HepG2 (cell line): ENCODE measurements around the gene SOCS1. TPM values are rescaled to one million over a fixed set of nuclear protein-coding genes. Genes with fewer than 3 reads are reported as not detected.

ENCODE experiments used
- E2F5 ChIP-seq: sonication (generic); formaldehyde crosslinking; conservative IDR thresholded peaks from 2 replicates; pipeline ENCODE4 v1.4.0; 2020; ENCODE audit warnings: missing genetic modification reagents
- HNF1A ChIP-seq, 2 experiments: sonication (generic) in 1 of 2; formaldehyde crosslinking in 1 of 2; IDR thresholded peaks; 2 replicates each; pipeline versions ENCODE4 v1.4.0 to v1.6.1; 2016 to 2020; ENCODE audit warnings: borderline replicate concordance in 1 of 2, low read depth in 1 of 2, mild to moderate bottlenecking in 1 of 2, missing genetic modification reagents in 1 of 2
- HNF4A ChIP-seq: sonication (generic); formaldehyde crosslinking; IDR thresholded peaks from 2 replicates; pipeline ENCODE4 v1.4.0; 2020; ENCODE audit warnings: missing genetic modification reagents
- LCORL ChIP-seq, 2 experiments: fragments of 450-650 bp in 1 of 2; sonication (generic) in 1 of 2; formaldehyde crosslinking in 1 of 2; IDR thresholded peaks; 2 replicates each; pipeline versions ENCODE4 v1.5.0 to v1.6.1; 2017 to 2020; ENCODE audit warnings: antibody characterized with exemption in 1 of 2, missing genetic modification reagents in 1 of 2
- RARG ChIP-seq: sonication (generic); formaldehyde crosslinking; IDR thresholded peaks from 2 replicates; pipeline ENCODE4 v1.4.0; 2020; ENCODE audit warnings: low read depth, mild to moderate bottlenecking, missing genetic modification reagents
- SNAI1 ChIP-seq: sonication (generic); formaldehyde crosslinking; IDR thresholded peaks from 2 replicates; pipeline ENCODE4 v1.5.0; 2020; ENCODE audit warnings: mild to moderate bottlenecking, missing genetic modification reagents, borderline replicate concordance
- ZC3H13 ChIP-seq: sonication (generic); formaldehyde crosslinking; IDR thresholded peaks from 2 replicates; pipeline ENCODE4 v1.8.1; 2023; ENCODE audit warnings: mild to moderate bottlenecking, missing genetic modification reagents, moderate library complexity
- ZFX ChIP-seq: sonication (generic); formaldehyde crosslinking; IDR thresholded peaks from 2 replicates; pipeline ENCODE4 v1.4.0; 2020; ENCODE audit warnings: mild to moderate bottlenecking, low read depth, missing genetic modification reagents, moderate library complexity
- ZNF160 ChIP-seq: sonication (generic); formaldehyde crosslinking; IDR thresholded peaks from 2 replicates; pipeline ENCODE4 v1.8.0; 2022; ENCODE audit warnings: mild to moderate bottlenecking, inconsistent platforms, missing genetic modification reagents
- ZNF318 ChIP-seq: sonication (generic); formaldehyde crosslinking; IDR thresholded peaks from 2 replicates; pipeline ENCODE4 v1.4.0; 2020; ENCODE audit warnings: mild to moderate bottlenecking, missing genetic modification reagents
- ZNF44 ChIP-seq: sonication (generic); formaldehyde crosslinking; IDR thresholded peaks from 2 replicates; pipeline ENCODE4 v1.5.1; 2020; ENCODE audit warnings: mild to moderate bottlenecking, missing genetic modification reagents
- ZNF546 ChIP-seq: sonication (generic); formaldehyde crosslinking; conservative IDR thresholded peaks from 2 replicates; pipeline ENCODE4 v1.8.1; 2023; ENCODE audit warnings: mild to moderate bottlenecking, missing genetic modification reagents
- ZNF550 ChIP-seq: sonication (generic); formaldehyde crosslinking; IDR thresholded peaks from 2 replicates; pipeline ENCODE4 v1.4.0; 2020; ENCODE audit warnings: mild to moderate bottlenecking, missing genetic modification reagents, borderline replicate concordance
- ZNF788 ChIP-seq: sonication (generic); formaldehyde crosslinking; IDR thresholded peaks from 2 replicates; pipeline ENCODE4 v1.5.0; 2020; ENCODE audit warnings: mild to moderate bottlenecking, missing genetic modification reagents, borderline replicate concordance
- polyA plus RNA-seq, 8 experiments: library from polyadenylated mRNA; depleted of rRNA in 3 of 8; stranded (reverse) in 7 of 8; unstranded in 1 of 8; fragments of >200 nt; fragmentation: Illumina TruSeq in 4 of 8; extraction: Trizol in 4 of 8; gene quantifications; 2 replicates each; pipeline versions ENCODE4 v1.2.1 to v1.2.3, GENCODE V29; 2011 to 2016; ENCODE audit warnings: low read depth in 4 of 8, missing spikeins in 1 of 8, mixed read lengths in 1 of 8; ENCODE audit not compliant: insufficient read depth in 1 of 8
- total RNA-seq, 5 experiments: library from RNA; depleted of rRNA; stranded (reverse); fragments of >200 nt; fragmentation: Illumina TruSeq; extraction: Trizol; gene quantifications; 2 replicates each; pipeline ENCODE4 v1.2.3, GENCODE V29; 2016; ENCODE audit warnings: low read depth in 1 of 5

The SOCS1 gene
- total and polyA plus RNA-seq, 2 of the 13 experiments (the other 11 are each of a cell fraction or from before 2014, with no cell fraction given): 5.3 to 6.3 TPM

GRCh38 chr16:11257131-11257938 lies 1.3 kb upstream of the SOCS1 start (continued):
- TF ChIP-seq ZNF318: peak; percentile 93
- no peak for TF ChIP-seq ZNF546
- TF ChIP-seq ZC3H13: peak; percentile 89
- TF ChIP-seq HNF4A (CRISPR knock-in tag): peak; percentile 52
- no peak for TF ChIP-seq LCORL (IDR thresholded peaks at IDR 0.05)
- TF ChIP-seq LCORL (CRISPR knock-in tag; IDR thresholded peaks at IDR 0.05): peak; percentile 97
- peak; percentile 61; the same call in 1 of the 2 replicates for TF ChIP-seq ZNF160 (CRISPR knock-in tag)
- TF ChIP-seq ZNF788 (CRISPR knock-in tag): peak; percentile 82; the same call in 1 of the 2 replicates
- peak; percentile 53 for TF ChIP-seq ZFX (CRISPR knock-in tag)
- TF ChIP-seq RARG: no peak; the same call in 1 of the 2 replicates
- no peak for TF ChIP-seq E2F5 (CRISPR knock-in tag)
- no peak for TF ChIP-seq HNF1A (IDR thresholded peaks at IDR 0.05; ENCODE audit: low read depth)
- peak; percentile 60 for TF ChIP-seq HNF1A (CRISPR knock-in tag; IDR thresholded peaks at IDR 0.05; ENCODE audit: borderline replicate concordance)
- TF ChIP-seq ZNF44 (CRISPR knock-in tag): peak; percentile 22; the same call in 1 of the 2 replicates
- TF ChIP-seq SNAI1 (CRISPR knock-in tag): no peak
- peak; percentile 26; the same call in 1 of the 2 replicates for TF ChIP-seq ZNF550 (CRISPR knock-in tag)
